ENCODE results near the gene BACE2.

The BACE2 gene

GRCh38 chr21:41258617-41259016 lies 90.7 kb downstream of the BACE2 start:
- ChIA-PET POLR2A (no interaction called here), CTCF (no interaction called here)
- TF ChIP-seq NFRKB (IDR thresholded peaks at IDR 0.05) (no peak), FOXM1 (IDR thresholded peaks at IDR 0.05; ENCODE audit: borderline replicate concordance) (no peak), SUZ12 (IDR thresholded peaks at IDR 0.05) (no peak), TARDBP (IDR thresholded peaks at IDR 0.05) (no peak), ARNT (IDR thresholded peaks at IDR 0.05) (no peak), ELF4 (IDR thresholded peaks at IDR 0.05) (no peak), L3MBTL2 (conservative IDR thresholded peaks at IDR 0.05) (no peak), FOXK2 (IDR thresholded peaks at IDR 0.05) (no peak), SP1 (IDR thresholded peaks at IDR 0.05) (no peak), LEF1 (IDR thresholded peaks at IDR 0.05; ENCODE audit: borderline replicate concordance) (no peak), CTBP1 (IDR thresholded peaks at IDR 0.05; ENCODE audit: borderline replicate concordance) (no peak), FOXA1 (IDR thresholded peaks at IDR 0.05) (no peak), HDGF (IDR thresholded peaks at IDR 0.05; ENCODE audit: borderline replicate concordance) (no peak), BHLHE40 (IDR thresholded peaks at IDR 0.05; ENCODE audit: borderline replicate concordance) (no peak), ZNF384 (IDR thresholded peaks at IDR 0.05) (no peak)
- TF ChIP-seq, protein P1, sequence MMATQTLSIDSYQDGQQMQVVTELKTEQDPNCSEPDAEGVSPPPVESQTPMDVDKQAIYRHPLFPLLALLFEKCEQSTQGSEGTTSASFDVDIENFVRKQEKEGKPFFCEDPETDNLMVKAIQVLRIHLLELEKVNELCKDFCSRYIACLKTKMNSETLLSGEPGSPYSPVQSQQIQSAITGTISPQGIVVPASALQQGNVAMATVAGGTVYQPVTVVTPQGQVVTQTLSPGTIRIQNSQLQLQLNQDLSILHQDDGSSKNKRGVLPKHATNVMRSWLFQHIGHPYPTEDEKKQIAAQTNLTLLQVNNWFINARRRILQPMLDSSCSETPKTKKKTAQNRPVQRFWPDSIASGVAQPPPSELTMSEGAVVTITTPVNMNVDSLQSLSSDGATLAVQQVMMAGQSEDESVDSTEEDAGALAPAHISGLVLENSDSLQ (IDR thresholded peaks at IDR 0.05): no peak
- DNase-seq (ENCODE audit: extremely low spot score): no peak

GRCh38 chr21:41260428-41260827 lies 92.5 kb downstream of the BACE2 start:
- CTCF ChIA-PET: no interaction called here
- TF ChIP-seq ELF4 (IDR thresholded peaks at IDR 0.05) (no peak), FOXA1 (IDR thresholded peaks at IDR 0.05) (no peak), LEF1 (IDR thresholded peaks at IDR 0.05; ENCODE audit: borderline replicate concordance) (no peak), HDGF (IDR thresholded peaks at IDR 0.05; ENCODE audit: borderline replicate concordance) (no peak), CTBP1 (IDR thresholded peaks at IDR 0.05; ENCODE audit: borderline replicate concordance) (no peak), SUZ12 (IDR thresholded peaks at IDR 0.05) (no peak), FOXM1 (IDR thresholded peaks at IDR 0.05; ENCODE audit: borderline replicate concordance) (no peak), BHLHE40 (IDR thresholded peaks at IDR 0.05; ENCODE audit: borderline replicate concordance) (no peak), ZNF384 (IDR thresholded peaks at IDR 0.05) (no peak), NFRKB (IDR thresholded peaks at IDR 0.05) (no peak), SP1 (IDR thresholded peaks at IDR 0.05) (no peak), FOXK2 (IDR thresholded peaks at IDR 0.05) (no peak), TARDBP (IDR thresholded peaks at IDR 0.05) (no peak), L3MBTL2 (conservative IDR thresholded peaks at IDR 0.05) (no peak), ARNT (IDR thresholded peaks at IDR 0.05) (no peak)
- TF ChIP-seq, protein P1 (IDR thresholded peaks at IDR 0.05): no peak
- no peak for DNase-seq (ENCODE audit: extremely low spot score)
- POLR2A ChIA-PET: no interaction called here

- CTCF ChIA-PET: no interaction called here
- DNase-seq (ENCODE audit: extremely low spot score): no peak
- TF ChIP-seq ZNF384 (IDR thresholded peaks at IDR 0.05) (no peak), ARNT (IDR thresholded peaks at IDR 0.05) (no peak), BHLHE40 (IDR thresholded peaks at IDR 0.05; ENCODE audit: borderline replicate concordance) (no peak), FOXA1 (IDR thresholded peaks at IDR 0.05) (no peak), ELF4 (IDR thresholded peaks at IDR 0.05) (no peak), FOXK2 (IDR thresholded peaks at IDR 0.05) (no peak), L3MBTL2 (conservative IDR thresholded peaks at IDR 0.05) (no peak), HDGF (IDR thresholded peaks at IDR 0.05; ENCODE audit: borderline replicate concordance) (no peak), LEF1 (IDR thresholded peaks at IDR 0.05; ENCODE audit: borderline replicate concordance) (no peak), TARDBP (IDR thresholded peaks at IDR 0.05) (no peak), SUZ12 (IDR thresholded peaks at IDR 0.05) (no peak), CTBP1 (IDR thresholded peaks at IDR 0.05; ENCODE audit: borderline replicate concordance) (no peak), NFRKB (IDR thresholded peaks at IDR 0.05) (no peak)
- POLR2A ChIA-PET: no interaction called here
Observed at GRCh38 chr21:41267346-41267745, 99.4 kb downstream of the BACE2 start.

- CTCF ChIA-PET: no interaction called here
- no peak for TF ChIP-seq HDGF (IDR thresholded peaks at IDR 0.05; ENCODE audit: borderline replicate concordance)
- POLR2A ChIA-PET: no interaction called here
- DNase-seq (ENCODE audit: extremely low spot score): no peak
Observed at GRCh38 chr21:41269535-41269934, 101.6 kb downstream of the BACE2 start.

DNA sequence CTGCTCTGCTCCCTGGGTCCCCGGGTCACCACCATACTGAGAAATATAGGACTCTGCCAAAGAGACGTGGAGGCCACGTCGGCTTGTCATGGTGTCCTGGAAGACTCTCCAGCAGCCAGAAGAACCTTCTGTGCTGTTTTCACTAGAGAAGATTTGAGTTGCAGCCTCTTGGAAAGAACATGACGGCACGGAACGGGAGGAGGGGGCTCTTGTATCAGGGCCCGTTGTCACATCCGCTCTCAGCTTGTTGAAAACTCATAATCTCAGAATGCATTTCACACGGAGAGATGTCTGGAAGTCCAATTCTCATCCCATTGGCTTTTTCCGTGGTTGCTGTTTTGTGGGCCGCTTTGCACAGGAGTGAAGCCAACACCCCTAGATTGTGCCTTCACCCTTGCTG lies 109.2 kb downstream of the BACE2 start:
- ChIA-PET CTCF (no interaction called here), POLR2A (no interaction called here)
- DNase-seq (ENCODE audit: extremely low spot score): no peak
- TF ChIP-seq ELF4 (IDR thresholded peaks at IDR 0.05): no peak
- no peak for TF ChIP-seq SUZ12 (IDR thresholded peaks at IDR 0.05)
- no peak for TF ChIP-seq SP1 (IDR thresholded peaks at IDR 0.05)
- TF ChIP-seq CTBP1 (IDR thresholded peaks at IDR 0.05; ENCODE audit: borderline replicate concordance): no peak
- TF ChIP-seq L3MBTL2 (conservative IDR thresholded peaks at IDR 0.05): no peak
- TF ChIP-seq FOXK2 (IDR thresholded peaks at IDR 0.05): no peak
- no peak for TF ChIP-seq ARNT (IDR thresholded peaks at IDR 0.05)
- TF ChIP-seq NFRKB (IDR thresholded peaks at IDR 0.05): no peak
- TF ChIP-seq, protein P1 (IDR thresholded peaks at IDR 0.05): no peak
- no peak for TF ChIP-seq LEF1 (IDR thresholded peaks at IDR 0.05; ENCODE audit: borderline replicate concordance)
- no peak for TF ChIP-seq HDGF (IDR thresholded peaks at IDR 0.05; ENCODE audit: borderline replicate concordance)
- TF ChIP-seq TARDBP (IDR thresholded peaks at IDR 0.05): no peak

DNA sequence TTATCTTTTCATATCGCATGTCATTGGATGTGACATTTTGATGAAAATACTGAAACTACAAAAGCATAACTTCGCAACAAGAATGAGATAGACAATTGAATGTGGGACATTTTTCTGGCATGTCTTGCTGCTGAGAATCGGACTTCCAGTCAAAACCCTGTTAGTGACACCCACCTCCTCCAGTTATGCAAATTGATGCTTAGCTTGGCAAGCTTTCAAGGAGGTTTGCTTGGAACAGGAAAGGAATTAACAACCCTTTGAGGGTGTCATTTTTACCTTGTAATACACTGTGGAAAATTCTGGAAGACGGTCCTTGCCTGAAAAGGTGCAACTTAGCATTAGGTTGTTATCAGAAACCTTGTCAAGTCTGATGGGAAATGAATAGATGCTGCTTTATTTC lies 109.9 kb downstream of the BACE2 start:
- CTCF ChIA-PET: no interaction called here
- POLR2A ChIA-PET: no interaction called here
- TF ChIP-seq SUZ12 (IDR thresholded peaks at IDR 0.05): no peak
- TF ChIP-seq L3MBTL2 (conservative IDR thresholded peaks at IDR 0.05): no peak
- TF ChIP-seq FOXK2 (IDR thresholded peaks at IDR 0.05): no peak
- no peak for TF ChIP-seq NFRKB (IDR thresholded peaks at IDR 0.05)
- TF ChIP-seq ARNT (IDR thresholded peaks at IDR 0.05): no peak
- no peak for TF ChIP-seq BHLHE40 (IDR thresholded peaks at IDR 0.05; ENCODE audit: borderline replicate concordance)
- TF ChIP-seq TARDBP (IDR thresholded peaks at IDR 0.05): no peak
- TF ChIP-seq, protein P1 (IDR thresholded peaks at IDR 0.05): no peak
- TF ChIP-seq HDGF (IDR thresholded peaks at IDR 0.05; ENCODE audit: borderline replicate concordance): no peak
- DNase-seq (ENCODE audit: extremely low spot score): no peak
